ENCODE measurements around the gene PTPN4.

The PTPN4 gene

GRCh38 chr2:119790466-119790865 is 30.7 kb downstream of the PTPN4 start:
- no peak for TF ChIP-seq PATZ1 (CRISPR knock-in tag; IDR thresholded peaks at IDR 0.05; ENCODE audit: borderline replicate concordance)
- TF ChIP-seq OSR1 (CRISPR knock-in tag; IDR thresholded peaks at IDR 0.05): no peak
- TF ChIP-seq CSRNP3 (CRISPR knock-in tag; IDR thresholded peaks at IDR 0.05): no peak
- no peak for TF ChIP-seq SNAI2 (CRISPR knock-in tag; IDR thresholded peaks at IDR 0.05)
- TF ChIP-seq ISL1 (CRISPR knock-in tag; IDR thresholded peaks at IDR 0.05): no peak
- TF ChIP-seq ZFP30 (CRISPR knock-in tag; IDR thresholded peaks at IDR 0.05): no peak
- no peak for TF ChIP-seq GLIS3 (CRISPR knock-in tag; IDR thresholded peaks at IDR 0.05)
- no peak for TF ChIP-seq ZC3H10 (CRISPR knock-in tag; IDR thresholded peaks at IDR 0.05)
- no peak for TF ChIP-seq ZNF70 (CRISPR knock-in tag; IDR thresholded peaks at IDR 0.05)
- TF ChIP-seq CSDC2 (CRISPR knock-in tag; IDR thresholded peaks at IDR 0.05): no peak
- no peak for TF ChIP-seq ZFP3 (CRISPR knock-in tag; IDR thresholded peaks at IDR 0.05)
- TF ChIP-seq PPARA (CRISPR knock-in tag; IDR thresholded peaks at IDR 0.05; ENCODE audit: borderline replicate concordance): no peak
- no peak for TF ChIP-seq ZNF8 (CRISPR knock-in tag; IDR thresholded peaks at IDR 0.05)
- no peak for TF ChIP-seq ARNTL (CRISPR knock-in tag; IDR thresholded peaks at IDR 0.05; ENCODE audit: borderline replicate concordance, low read depth)
- TF ChIP-seq CREB5 (CRISPR knock-in tag; IDR thresholded peaks at IDR 0.05; ENCODE audit: low read depth): no peak
- TF ChIP-seq TOX (CRISPR knock-in tag; IDR thresholded peaks at IDR 0.05; ENCODE audit: borderline replicate concordance): no peak
- TF ChIP-seq ZNF565 (CRISPR knock-in tag; conservative IDR thresholded peaks at IDR 0.05; ENCODE audit: low read depth): no peak
- TF ChIP-seq ESRRG (CRISPR knock-in tag; IDR thresholded peaks at IDR 0.05): no peak
- TF ChIP-seq TSHZ2 (CRISPR knock-in tag; IDR thresholded peaks at IDR 0.05): no peak
- ATAC-seq: no peak

- no peak for ATAC-seq
- TF ChIP-seq ZFP30 (CRISPR knock-in tag; IDR thresholded peaks at IDR 0.05) (no peak), CSRNP3 (CRISPR knock-in tag; IDR thresholded peaks at IDR 0.05) (no peak), RARB (CRISPR knock-in tag; IDR thresholded peaks at IDR 0.05) (no peak), POU6F1 (CRISPR knock-in tag; IDR thresholded peaks at IDR 0.05; ENCODE audit: borderline replicate concordance, low read depth) (no peak), ZNF70 (CRISPR knock-in tag; IDR thresholded peaks at IDR 0.05) (no peak), SNAI2 (CRISPR knock-in tag; IDR thresholded peaks at IDR 0.05) (no peak), ZNF8 (CRISPR knock-in tag; IDR thresholded peaks at IDR 0.05) (no peak), TSHZ2 (CRISPR knock-in tag; IDR thresholded peaks at IDR 0.05) (no peak), CREB5 (CRISPR knock-in tag; IDR thresholded peaks at IDR 0.05; ENCODE audit: low read depth) (no peak), TCF4 (CRISPR knock-in tag; IDR thresholded peaks at IDR 0.05; ENCODE audit: borderline replicate concordance) (no peak), PPARA (CRISPR knock-in tag; IDR thresholded peaks at IDR 0.05; ENCODE audit: borderline replicate concordance) (no peak), ISL1 (CRISPR knock-in tag; IDR thresholded peaks at IDR 0.05) (no peak), ARNTL (CRISPR knock-in tag; IDR thresholded peaks at IDR 0.05; ENCODE audit: borderline replicate concordance, low read depth) (no peak)
Measured at GRCh38 chr2:119792907-119793312, 33.2 kb downstream of the PTPN4 start.
